HUES48 (cell line): ENCODE measurements around the gene GALNT13.

ENCODE experiments used
- H3K27ac ChIP-seq: one replicate; pipeline ENCODE4 v1.7.0; 2013; ENCODE audit warnings: low read depth, low read length, inconsistent platforms
- H3K27me3 ChIP-seq: 2 replicates; pipeline ENCODE4 v1.6.1; 2013; ENCODE audit warnings: mild to moderate bottlenecking, low read length; ENCODE audit not compliant: control insufficient read depth, insufficient read depth
- H3K36me3 ChIP-seq: 2 replicates; pipeline ENCODE4 v1.6.1; 2013; ENCODE audit warnings: low read length; ENCODE audit not compliant: control insufficient read depth, insufficient read depth
- H3K4me1 ChIP-seq: 2 replicates; pipeline ENCODE4 v1.6.1; 2013; ENCODE audit warnings: mild to moderate bottlenecking, low read length; ENCODE audit not compliant: control insufficient read depth, insufficient read depth
- H3K4me3 ChIP-seq: 2 replicates; pipeline ENCODE4 v1.5.1; 2013; ENCODE audit warnings: mild to moderate bottlenecking, low read depth, low read length
- H3K9ac ChIP-seq: 2 replicates; pipeline ENCODE4 v1.6.1; 2013; ENCODE audit warnings: mild to moderate bottlenecking, low read depth, low read length, moderate library complexity
- H3K9me3 ChIP-seq: 2 replicates; pipeline ENCODE4 v1.6.1; 2013; ENCODE audit warnings: low read length; ENCODE audit not compliant: control insufficient read depth, insufficient read depth

GALNT13 gene

GRCh38 chr2:154447727-154448418 lies 576.2 kb downstream of the GALNT13 start:
- Histone ChIP-seq H3K9me3 (no peaks in the 10 kb centered on the region), H3K9ac (no peak overlapping the region), H3K4me1 (no peaks in the 10 kb centered on the region), H3K36me3 (no peaks in the 10 kb centered on the region), H3K27me3 (no peaks in the 10 kb centered on the region), H3K27ac (no peak overlapping the region), H3K4me3 (no peak overlapping the region)

- Histone ChIP-seq H3K36me3 (no peaks in the 10 kb centered on the region), H3K27me3 (no peaks in the 10 kb centered on the region), H3K4me3 (no peak overlapping the region), H3K27ac (no peak overlapping the region), H3K4me1 (no peaks in the 10 kb centered on the region), H3K9ac (no peak overlapping the region), H3K9me3 (no peaks in the 10 kb centered on the region)
Observed at GRCh38 chr2:154449951-154450658, 578.4 kb downstream of the GALNT13 start.

- no peak overlapping the region for H3K4me3 ChIP-seq
- H3K27me3 ChIP-seq, result no peaks in the 10 kb centered on the region
- no peak overlapping the region for H3K9ac ChIP-seq
- H3K36me3 ChIP-seq, result no peaks in the 10 kb centered on the region
- no peak overlapping the region for H3K27ac ChIP-seq
- no peaks in the 10 kb centered on the region for H3K4me1 ChIP-seq
- no peaks in the 10 kb centered on the region for H3K9me3 ChIP-seq
Observed at GRCh38 chr2:154452471-154452870, 580.7 kb downstream of the GALNT13 start.

GRCh38 chr2:154452906-154453493 lies 581.3 kb downstream of the GALNT13 start:
- no peak overlapping the region for H3K9ac ChIP-seq
- no peak overlapping the region for H3K4me3 ChIP-seq
- H3K36me3 ChIP-seq, result no peaks in the 10 kb centered on the region
- H3K27ac ChIP-seq, result no peak overlapping the region
- no peaks in the 10 kb centered on the region for H3K27me3 ChIP-seq
- no peaks in the 10 kb centered on the region for H3K4me1 ChIP-seq
- H3K9me3 ChIP-seq, result no peaks in the 10 kb centered on the region

- H3K4me3 ChIP-seq, result no peak overlapping the region
- H3K4me1 ChIP-seq, result no peaks in the 10 kb centered on the region
- H3K27me3 ChIP-seq, result no peaks in the 10 kb centered on the region
- no peaks in the 10 kb centered on the region for H3K36me3 ChIP-seq
- no peak overlapping the region for H3K27ac ChIP-seq
- no peaks in the 10 kb centered on the region for H3K9me3 ChIP-seq
- H3K9ac ChIP-seq, result no peak overlapping the region
Observed at GRCh38 chr2:154455166-154455565, 583.4 kb downstream of the GALNT13 start.

GRCh38 chr2:154455866-154456265 lies 584.1 kb downstream of the GALNT13 start:
- no peaks in the 10 kb centered on the region for H3K36me3 ChIP-seq
- no peak overlapping the region for H3K27ac ChIP-seq
- H3K4me3 ChIP-seq, result no peak overlapping the region
- no peaks in the 10 kb centered on the region for H3K9me3 ChIP-seq
- no peak overlapping the region for H3K9ac ChIP-seq
- H3K4me1 ChIP-seq, result no peaks in the 10 kb centered on the region
- no peaks in the 10 kb centered on the region for H3K27me3 ChIP-seq

GRCh38 chr2:154457286-154457685 lies 585.6 kb downstream of the GALNT13 start:
- no peaks in the 10 kb centered on the region for H3K9me3 ChIP-seq
- H3K36me3 ChIP-seq, result no peaks in the 10 kb centered on the region
- H3K27ac ChIP-seq, result no peak overlapping the region
- H3K27me3 ChIP-seq, result no peaks in the 10 kb centered on the region
- no peak overlapping the region for H3K4me3 ChIP-seq
- no peak overlapping the region for H3K9ac ChIP-seq
- no peaks in the 10 kb centered on the region for H3K4me1 ChIP-seq

- H3K4me1 ChIP-seq, result no peaks in the 10 kb centered on the region
- H3K27me3 ChIP-seq, result no peaks in the 10 kb centered on the region
- H3K27ac ChIP-seq, result no peak overlapping the region
- H3K9ac ChIP-seq, result no peak overlapping the region
- H3K36me3 ChIP-seq, result no peaks in the 10 kb centered on the region
- no peaks in the 10 kb centered on the region for H3K9me3 ChIP-seq
- no peak overlapping the region for H3K4me3 ChIP-seq
Observed at GRCh38 chr2:154459286-154459685, 587.6 kb downstream of the GALNT13 start.

GRCh38 chr2:154462634-154463033 lies 590.9 kb downstream of the GALNT13 start:
- no peak overlapping the region for H3K27ac ChIP-seq
- no peaks in the 10 kb centered on the region for H3K36me3 ChIP-seq
- H3K9me3 ChIP-seq, result no peaks in the 10 kb centered on the region
- no peak overlapping the region for H3K9ac ChIP-seq
- H3K4me3 ChIP-seq, result no peak overlapping the region
- H3K4me1 ChIP-seq, result no peaks in the 10 kb centered on the region
- H3K27me3 ChIP-seq, result no peaks in the 10 kb centered on the region

GRCh38 chr2:154466226-154466625 lies 594.5 kb downstream of the GALNT13 start:
- Histone ChIP-seq H3K9me3 (no peaks in the 10 kb centered on the region), H3K9ac (no peak overlapping the region), H3K36me3 (no peaks in the 10 kb centered on the region), H3K27ac (no peak overlapping the region), H3K27me3 (no peaks in the 10 kb centered on the region), H3K4me3 (no peak overlapping the region), H3K4me1 (no peaks in the 10 kb centered on the region)

- Histone ChIP-seq H3K36me3 (no peaks in the 10 kb centered on the region), H3K9ac (no peak overlapping the region), H3K9me3 (no peaks in the 10 kb centered on the region; the same call in 1 of the 2 replicates), H3K27me3 (no peaks in the 10 kb centered on the region), H3K27ac (no peak overlapping the region), H3K4me1 (no peaks in the 10 kb centered on the region), H3K4me3 (no peak overlapping the region)
Observed at GRCh38 chr2:154470376-154470775, 598.7 kb downstream of the GALNT13 start.
